Mucosa of stomach (tissue), 1 donor: ENCODE data around the gene MALRD1.

ENCODE experiments used
- H3K27me3 ChIP-seq: one replicate; pipeline ENCODE4 v1.7.0; 2013; ENCODE audit warnings: mild to moderate bottlenecking, low read length; ENCODE audit not compliant: control insufficient read depth, insufficient read depth
- H3K36me3 ChIP-seq: one replicate; pipeline ENCODE4 v1.7.0; 2013; ENCODE audit warnings: low read length; ENCODE audit not compliant: control insufficient read depth, insufficient read depth
- H3K4me1 ChIP-seq: one replicate; pipeline ENCODE4 v1.7.0; 2013; ENCODE audit warnings: mild to moderate bottlenecking, low read length; ENCODE audit not compliant: control insufficient read depth, insufficient read depth
- H3K4me3 ChIP-seq: one replicate; pipeline ENCODE4 v1.7.0; 2013; ENCODE audit warnings: low read length
- H3K9ac ChIP-seq: one replicate; pipeline ENCODE4 v1.7.0; 2013; ENCODE audit warnings: mild to moderate bottlenecking, low read length, moderate library complexity
- H3K9me3 ChIP-seq: one replicate; pipeline ENCODE4 v1.7.0; 2013; ENCODE audit warnings: mild to moderate bottlenecking, low read length, moderate library complexity; ENCODE audit not compliant: control insufficient read depth
- donor health status: Pancreatic carcinoma.

MALRD1 gene

GRCh38 chr10:19048489-19048888 is at the start of gene MALRD1:
Gene MALRD1 (plus strand): TSS chr10:19048801. CDS start chr10:19048939, 138 bp downstream.
- H3K9me3 ChIP-seq, result no peaks in the 10 kb centered on the region
- no peaks in the 10 kb centered on the region for H3K27me3 ChIP-seq
- H3K4me3 ChIP-seq, result no peak within 1 kb of the TSS
- H3K4me1 ChIP-seq, result no peaks in the 10 kb centered on the region
- H3K36me3 ChIP-seq, result no peaks in the 10 kb centered on the region
- H3K9ac ChIP-seq, result no peak within 1 kb of the TSS

GRCh38 chr10:19003341-19003740 is 45.3 kb upstream of the MALRD1 start:
- no peaks in the 10 kb centered on the region for H3K27me3 ChIP-seq
- no peaks in the 10 kb centered on the region for H3K4me1 ChIP-seq
- H3K9me3 ChIP-seq, result no peaks in the 10 kb centered on the region
- no peaks in the 10 kb centered on the region for H3K36me3 ChIP-seq
- no peak overlapping the region for H3K4me3 ChIP-seq
- H3K9ac ChIP-seq, result no peak overlapping the region

GRCh38 chr10:19012111-19012510 is 36.5 kb upstream of the MALRD1 start:
- Histone ChIP-seq H3K9me3 (no peaks in the 10 kb centered on the region), H3K27me3 (no peaks in the 10 kb centered on the region), H3K4me1 (no peaks in the 10 kb centered on the region), H3K9ac (no peak overlapping the region), H3K36me3 (no peaks in the 10 kb centered on the region), H3K4me3 (no peak overlapping the region)

GRCh38 chr10:19014034-19014433 is 34.6 kb upstream of the MALRD1 start:
- no peaks in the 10 kb centered on the region for H3K9me3 ChIP-seq
- H3K36me3 ChIP-seq, result no peaks in the 10 kb centered on the region
- H3K4me1 ChIP-seq, result no peaks in the 10 kb centered on the region
- H3K27me3 ChIP-seq, result no peaks in the 10 kb centered on the region
- no peak overlapping the region for H3K4me3 ChIP-seq
- H3K9ac ChIP-seq, result no peak overlapping the region

- no peaks in the 10 kb centered on the region for H3K27me3 ChIP-seq
- H3K4me1 ChIP-seq, result no peaks in the 10 kb centered on the region
- H3K36me3 ChIP-seq, result no peaks in the 10 kb centered on the region
- no peak overlapping the region for H3K9ac ChIP-seq
- H3K9me3 ChIP-seq, result no peaks in the 10 kb centered on the region
- no peak overlapping the region for H3K4me3 ChIP-seq
Observed at GRCh38 chr10:19014498-19014897, 34.1 kb upstream of the MALRD1 start.

- H3K4me3 ChIP-seq, result no peak overlapping the region
- no peaks in the 10 kb centered on the region for H3K27me3 ChIP-seq
- no peaks in the 10 kb centered on the region for H3K36me3 ChIP-seq
- H3K9ac ChIP-seq, result no peak overlapping the region
- no peaks in the 10 kb centered on the region for H3K9me3 ChIP-seq
- no peaks in the 10 kb centered on the region for H3K4me1 ChIP-seq
Observed at GRCh38 chr10:19017116-19017890, 31.3 kb upstream of the MALRD1 start.

GRCh38 chr10:19021162-19021561 is 27.4 kb upstream of the MALRD1 start:
- H3K36me3 ChIP-seq, result no peaks in the 10 kb centered on the region
- H3K9ac ChIP-seq, result no peak overlapping the region
- H3K4me3 ChIP-seq, result no peak overlapping the region
- no peaks in the 10 kb centered on the region for H3K9me3 ChIP-seq
- H3K4me1 ChIP-seq, result no peaks in the 10 kb centered on the region
- H3K27me3 ChIP-seq, result no peaks in the 10 kb centered on the region

GRCh38 chr10:19024611-19025010 is 24.0 kb upstream of the MALRD1 start:
- H3K9me3 ChIP-seq, result no peaks in the 10 kb centered on the region
- H3K9ac ChIP-seq, result no peak overlapping the region
- H3K4me3 ChIP-seq, result no peak overlapping the region
- no peaks in the 10 kb centered on the region for H3K36me3 ChIP-seq
- H3K27me3 ChIP-seq, result no peaks in the 10 kb centered on the region
- H3K4me1 ChIP-seq, result no peaks in the 10 kb centered on the region

GRCh38 chr10:19031763-19032162 is 16.8 kb upstream of the MALRD1 start:
- H3K9me3 ChIP-seq, result no peaks in the 10 kb centered on the region
- no peak overlapping the region for H3K9ac ChIP-seq
- H3K36me3 ChIP-seq, result no peaks in the 10 kb centered on the region
- H3K4me1 ChIP-seq, result no peaks in the 10 kb centered on the region
- H3K27me3 ChIP-seq, result no peaks in the 10 kb centered on the region
- H3K4me3 ChIP-seq, result no peak overlapping the region

GRCh38 chr10:19033741-19034140 is 14.9 kb upstream of the MALRD1 start:
- Histone ChIP-seq H3K36me3 (no peaks in the 10 kb centered on the region), H3K9ac (no peak overlapping the region), H3K9me3 (no peaks in the 10 kb centered on the region), H3K27me3 (no peaks in the 10 kb centered on the region), H3K4me1 (no peaks in the 10 kb centered on the region), H3K4me3 (no peak overlapping the region)

GRCh38 chr10:19041171-19041570 is 7.4 kb upstream of the MALRD1 start:
- Histone ChIP-seq H3K4me1 (no peaks in the 10 kb centered on the region), H3K27me3 (no peaks in the 10 kb centered on the region), H3K9ac (no peak overlapping the region), H3K4me3 (no peak overlapping the region), H3K36me3 (no peaks in the 10 kb centered on the region), H3K9me3 (no peaks in the 10 kb centered on the region)

- no peaks in the 10 kb centered on the region for H3K9me3 ChIP-seq
- H3K4me3 ChIP-seq, result no peak overlapping the region
Observed at GRCh38 chr10:19043431-19043830, 5.2 kb upstream of the MALRD1 start.

GRCh38 chr10:19046679-19047078 is 1.9 kb upstream of the MALRD1 start:
- H3K4me1 ChIP-seq, result no peaks in the 10 kb centered on the region
- no peaks in the 10 kb centered on the region for H3K27me3 ChIP-seq
- H3K4me3 ChIP-seq, result no peak overlapping the region
- H3K36me3 ChIP-seq, result no peaks in the 10 kb centered on the region
- H3K9me3 ChIP-seq, result no peaks in the 10 kb centered on the region
- no peak overlapping the region for H3K9ac ChIP-seq

More at GRCh38 chr10:19043431-19043830, 5.2 kb upstream of the MALRD1 start:
- Histone ChIP-seq H3K36me3 (no peaks in the 10 kb centered on the region), H3K4me1 (no peaks in the 10 kb centered on the region), H3K9ac (no peak overlapping the region), H3K27me3 (no peaks in the 10 kb centered on the region)
